Measurements from ENCODE around the gene PHOSPHO2. TPM values are rescaled to one million over a fixed set of nuclear protein-coding genes. Genes with fewer than 3 reads are reported as not detected.

PHOSPHO2 gene
- total RNA-seq, 1 experiment from 2014 or later: 12.7 TPM

GRCh38 chr2:169727065-169727464, 32.8 kb downstream of the PHOSPHO2 start:
- no TSS peak for BruUV-seq (replicated peaks)
- H3K4me3 Mint-ChIP-seq (ENCODE audit: low read depth, unreplicated experiment): no peak overlapping the region
- no peak for TF ChIP-seq CTCF (IDR thresholded peaks at IDR 0.05; ENCODE audit: unreplicated experiment)
- H3K36me3 Mint-ChIP-seq (ENCODE audit: insufficient read depth, unreplicated experiment): peaks cover 8% of the 10 kb centered on the region
- CTCF ChIA-PET: interaction anchor here (1.4 kb wide), 1 partner anchor 11 kb away, joined by 6 read pairs; no protein-coding TSS in a partner anchor
- H3K4me1 Mint-ChIP-seq (ENCODE audit: low read depth, unreplicated experiment): peaks cover 14% of the 10 kb centered on the region
- no peaks in the 10 kb centered on the region for H3K27me3 Mint-ChIP-seq (ENCODE audit: unreplicated experiment)
- peaks cover 3% of the 10 kb centered on the region for H3K9me3 Mint-ChIP-seq (ENCODE audit: low read depth, unreplicated experiment)
- no peak for DNase-seq
- no peak overlapping the region for H3K27ac Mint-ChIP-seq (ENCODE audit: unreplicated experiment)
- intact Hi-C loops (cut with micrococcal nuclease; ENCODE audit: unreplicated experiment): no loop called here

- no peak for TF ChIP-seq CTCF (IDR thresholded peaks at IDR 0.05; ENCODE audit: unreplicated experiment)
- Mint-ChIP-seq H3K27ac (ENCODE audit: unreplicated experiment) (peak overlapping the region; percentile 98), H3K27me3 (ENCODE audit: unreplicated experiment) (no peaks in the 10 kb centered on the region), H3K36me3 (ENCODE audit: insufficient read depth, unreplicated experiment) (peaks cover 28% of the 10 kb centered on the region), H3K4me1 (ENCODE audit: low read depth, unreplicated experiment) (peaks cover 31% of the 10 kb centered on the region), H3K4me3 (ENCODE audit: low read depth, unreplicated experiment) (no peak overlapping the region), H3K9me3 (ENCODE audit: low read depth, unreplicated experiment) (peaks cover 3% of the 10 kb centered on the region)
- CTCF ChIA-PET: no interaction called here
- intact Hi-C loops (cut with micrococcal nuclease; ENCODE audit: unreplicated experiment): no loop called here
- no peak for DNase-seq
- BruUV-seq (replicated peaks): no TSS peak
Observed at GRCh38 chr2:169729274-169729605, 35.0 kb downstream of the PHOSPHO2 start.

- no peak for DNase-seq
- TF ChIP-seq CTCF (IDR thresholded peaks at IDR 0.05; ENCODE audit: unreplicated experiment): no peak
- Mint-ChIP-seq H3K27ac (ENCODE audit: unreplicated experiment) (no peak overlapping the region), H3K27me3 (ENCODE audit: unreplicated experiment) (no peaks in the 10 kb centered on the region), H3K36me3 (ENCODE audit: insufficient read depth, unreplicated experiment) (peaks cover 39% of the 10 kb centered on the region), H3K9me3 (ENCODE audit: low read depth, unreplicated experiment) (no peaks in the 10 kb centered on the region), H3K4me3 (ENCODE audit: low read depth, unreplicated experiment) (no peak overlapping the region), H3K4me1 (ENCODE audit: low read depth, unreplicated experiment) (peaks cover 48% of the 10 kb centered on the region)
- CTCF ChIA-PET: no interaction called here
- intact Hi-C loops (cut with micrococcal nuclease; ENCODE audit: unreplicated experiment): no loop called here
- BruUV-seq (replicated peaks): no TSS peak
Observed at GRCh38 chr2:169732075-169732474, 37.8 kb downstream of the PHOSPHO2 start.

GRCh38 chr2:169732583-169733358, 38.5 kb downstream of the PHOSPHO2 start:
- peaks cover 42% of the 10 kb centered on the region for H3K36me3 Mint-ChIP-seq (ENCODE audit: insufficient read depth, unreplicated experiment)
- intact Hi-C loops (cut with micrococcal nuclease; ENCODE audit: unreplicated experiment): no loop called here
- CTCF ChIA-PET: no interaction called here
- H3K27me3 Mint-ChIP-seq (ENCODE audit: unreplicated experiment): no peaks in the 10 kb centered on the region
- no TSS peak for BruUV-seq (replicated peaks)
- no peaks in the 10 kb centered on the region for H3K9me3 Mint-ChIP-seq (ENCODE audit: low read depth, unreplicated experiment)
- peak overlapping the region; percentile 95 for H3K27ac Mint-ChIP-seq (ENCODE audit: unreplicated experiment)
- peaks cover 50% of the 10 kb centered on the region for H3K4me1 Mint-ChIP-seq (ENCODE audit: low read depth, unreplicated experiment)
- no peak for TF ChIP-seq CTCF (IDR thresholded peaks at IDR 0.05; ENCODE audit: unreplicated experiment)
- H3K4me3 Mint-ChIP-seq (ENCODE audit: low read depth, unreplicated experiment): peak overlapping the region; percentile 97
- no peak for DNase-seq

Data from Calu3 (cell line).